Measurements from ENCODE around the gene EXOG.

Gene EXOG, protein sequence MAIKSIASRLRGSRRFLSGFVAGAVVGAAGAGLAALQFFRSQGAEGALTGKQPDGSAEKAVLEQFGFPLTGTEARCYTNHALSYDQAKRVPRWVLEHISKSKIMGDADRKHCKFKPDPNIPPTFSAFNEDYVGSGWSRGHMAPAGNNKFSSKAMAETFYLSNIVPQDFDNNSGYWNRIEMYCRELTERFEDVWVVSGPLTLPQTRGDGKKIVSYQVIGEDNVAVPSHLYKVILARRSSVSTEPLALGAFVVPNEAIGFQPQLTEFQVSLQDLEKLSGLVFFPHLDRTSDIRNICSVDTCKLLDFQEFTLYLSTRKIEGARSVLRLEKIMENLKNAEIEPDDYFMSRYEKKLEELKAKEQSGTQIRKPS

DNA sequence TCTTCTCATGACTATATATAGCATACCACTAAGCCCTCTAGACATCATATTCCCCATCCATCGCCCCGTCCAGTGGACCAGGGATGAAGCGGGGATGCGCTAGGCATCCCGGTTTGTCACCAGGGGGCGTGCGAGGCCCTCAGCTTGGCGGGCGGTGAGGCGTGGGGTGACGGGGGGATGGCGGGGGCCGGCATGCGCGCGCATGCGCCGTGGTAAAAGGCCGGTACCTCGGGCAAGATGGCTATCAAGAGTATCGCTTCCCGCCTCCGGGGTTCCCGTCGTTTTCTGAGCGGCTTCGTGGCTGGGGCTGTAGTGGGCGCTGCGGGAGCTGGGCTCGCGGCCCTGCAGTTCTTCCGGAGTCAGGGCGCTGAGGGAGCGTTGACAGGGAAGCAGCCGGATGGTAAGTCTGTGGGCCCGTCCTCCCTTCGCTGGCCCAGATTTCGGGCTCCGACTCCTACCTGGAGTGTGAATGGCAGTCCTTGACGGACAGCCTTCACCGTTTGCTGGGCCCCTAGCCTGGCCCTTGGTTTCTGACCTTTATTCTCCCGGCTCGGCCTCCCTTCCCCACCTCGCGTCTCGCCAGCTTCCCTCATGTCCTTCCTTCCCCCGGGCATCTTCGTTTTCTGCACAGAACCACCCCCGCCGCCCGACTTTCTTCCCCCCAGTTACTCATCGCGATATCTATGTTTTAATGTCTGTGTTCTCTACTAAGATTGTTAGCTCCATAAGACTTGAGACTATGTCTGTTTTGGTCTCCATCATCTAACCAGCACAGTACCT, at the start of gene EXOG:
Gene EXOG (plus strand): TSS at position 210 of the 780 bp plus-strand sequence. CDS start 28 bp downstream, at position 238.
- peak; percentile 95 for DNase-seq

GRCh38 chr3:38446812-38447211, 49.3 kb upstream of the EXOG start:
- DNase-seq: no peak

DNA sequence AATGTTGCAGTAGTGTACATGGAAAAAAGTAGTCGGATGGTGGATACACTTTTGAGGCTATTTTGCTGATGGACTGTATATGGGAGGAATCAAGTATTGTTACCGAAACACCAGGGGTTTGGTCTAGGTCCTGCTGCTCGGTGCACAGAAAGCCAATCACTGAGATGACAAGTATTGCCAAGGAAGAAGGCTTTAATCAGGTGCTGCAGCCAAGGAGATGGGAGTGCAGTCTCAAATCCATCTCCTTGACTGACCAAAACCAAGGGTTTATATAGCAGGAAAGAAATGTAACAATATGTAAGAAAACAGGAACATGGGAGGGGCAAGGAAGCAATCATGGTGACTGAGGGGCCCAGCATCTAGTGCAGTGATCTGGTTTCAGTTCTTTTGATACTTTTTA, 45.3 kb upstream of the EXOG start:
- DNase-seq: no peak

GRCh38 chr3:38453075-38453912, 42.8 kb upstream of the EXOG start, which contains the start of gene ACVR2B:
ACVR2B (plus strand) TSS chr3:38453890; CDS start chr3:38454323, 433 bp downstream.
- DNase-seq: peak; percentile 67

DNA sequence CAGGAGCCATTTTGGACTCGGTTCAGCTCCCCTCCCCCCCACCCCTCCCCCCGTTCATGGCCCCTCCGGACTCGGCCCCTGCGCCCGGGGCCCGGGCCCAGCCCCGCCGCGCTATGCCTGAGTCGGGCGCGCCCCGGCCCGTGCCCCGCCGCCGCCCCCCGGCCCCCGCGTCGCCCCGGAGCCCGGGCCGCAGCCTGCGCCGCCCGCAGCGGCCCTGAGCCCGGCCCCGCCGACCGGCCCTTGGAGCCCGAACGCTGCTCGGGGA, 42.3 kb upstream of the EXOG start:
- DNase-seq: no peak

DNA sequence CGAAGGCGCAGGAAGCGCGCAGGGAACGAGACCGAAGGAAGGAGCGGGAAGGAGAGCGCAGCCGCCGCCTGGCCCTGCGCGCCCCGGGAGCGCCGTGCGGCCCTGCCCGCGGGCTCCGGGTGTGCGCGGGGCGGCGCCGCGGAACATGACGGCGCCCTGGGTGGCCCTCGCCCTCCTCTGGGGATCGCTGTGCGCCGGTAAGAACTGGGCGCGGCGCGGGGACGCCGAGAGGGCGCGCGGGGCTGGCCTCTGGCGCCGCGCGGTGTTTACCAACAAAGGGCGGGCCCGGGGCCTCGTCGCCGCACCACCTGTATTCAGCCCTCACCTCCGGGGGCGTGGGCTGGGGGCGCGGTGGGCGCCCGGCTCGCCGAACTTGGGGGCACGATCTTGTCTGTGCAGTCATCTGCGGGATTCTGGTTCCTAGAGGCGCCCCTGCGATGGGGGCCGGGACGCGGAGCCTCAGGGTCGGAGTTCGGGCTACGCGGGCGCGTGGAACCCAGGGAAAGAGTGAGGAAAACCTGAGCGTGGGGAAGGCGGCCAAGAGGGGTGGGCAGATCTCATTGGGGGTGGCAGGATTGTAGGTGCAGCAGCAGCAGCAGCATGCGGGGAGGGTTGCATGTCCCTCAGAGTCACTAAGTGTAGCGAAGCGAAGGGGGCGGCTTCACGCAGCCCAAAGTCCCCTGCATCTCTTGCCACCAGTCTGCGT, 41.8 kb upstream of the EXOG start:
- peak; percentile 57 for DNase-seq

DNA sequence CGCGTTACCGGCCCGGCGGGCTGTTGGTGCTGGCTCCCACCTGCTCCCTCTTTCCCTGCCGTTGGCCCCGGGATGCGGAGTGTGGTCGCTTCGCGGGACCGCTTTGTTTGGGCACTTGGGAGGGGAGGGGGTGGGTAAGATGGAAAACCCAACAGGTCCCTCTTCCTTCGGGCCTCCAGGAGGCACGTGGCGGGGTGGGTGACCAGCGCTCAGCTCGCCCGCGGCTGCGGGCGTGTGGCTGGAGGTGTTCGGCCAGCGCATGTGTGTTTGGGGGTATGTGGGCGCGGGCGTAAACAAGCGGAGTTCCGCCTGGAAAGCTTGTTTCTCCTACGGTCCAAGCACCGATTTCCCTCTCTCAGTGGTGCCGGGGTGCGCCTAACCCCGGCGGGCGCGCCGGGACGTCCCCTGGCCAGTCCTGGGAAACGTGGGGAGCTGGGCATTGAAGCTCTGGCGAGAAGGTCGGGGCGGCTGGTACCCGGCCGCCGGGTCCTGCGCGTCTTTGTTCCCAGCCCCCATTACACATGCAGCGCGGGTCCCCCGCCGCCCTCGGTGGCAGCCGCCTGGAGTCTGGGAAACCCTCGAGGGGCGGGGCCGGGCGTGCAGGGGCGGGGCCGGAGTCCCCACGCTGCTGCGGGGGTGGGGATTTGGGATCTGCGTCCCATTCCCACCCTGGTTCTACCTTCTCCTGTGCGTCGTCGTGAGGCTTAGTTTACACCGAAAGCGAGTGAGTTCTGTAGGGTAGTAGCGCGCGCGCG, 41.1 kb upstream of the EXOG start:
- peak; percentile 45 for DNase-seq

DNA sequence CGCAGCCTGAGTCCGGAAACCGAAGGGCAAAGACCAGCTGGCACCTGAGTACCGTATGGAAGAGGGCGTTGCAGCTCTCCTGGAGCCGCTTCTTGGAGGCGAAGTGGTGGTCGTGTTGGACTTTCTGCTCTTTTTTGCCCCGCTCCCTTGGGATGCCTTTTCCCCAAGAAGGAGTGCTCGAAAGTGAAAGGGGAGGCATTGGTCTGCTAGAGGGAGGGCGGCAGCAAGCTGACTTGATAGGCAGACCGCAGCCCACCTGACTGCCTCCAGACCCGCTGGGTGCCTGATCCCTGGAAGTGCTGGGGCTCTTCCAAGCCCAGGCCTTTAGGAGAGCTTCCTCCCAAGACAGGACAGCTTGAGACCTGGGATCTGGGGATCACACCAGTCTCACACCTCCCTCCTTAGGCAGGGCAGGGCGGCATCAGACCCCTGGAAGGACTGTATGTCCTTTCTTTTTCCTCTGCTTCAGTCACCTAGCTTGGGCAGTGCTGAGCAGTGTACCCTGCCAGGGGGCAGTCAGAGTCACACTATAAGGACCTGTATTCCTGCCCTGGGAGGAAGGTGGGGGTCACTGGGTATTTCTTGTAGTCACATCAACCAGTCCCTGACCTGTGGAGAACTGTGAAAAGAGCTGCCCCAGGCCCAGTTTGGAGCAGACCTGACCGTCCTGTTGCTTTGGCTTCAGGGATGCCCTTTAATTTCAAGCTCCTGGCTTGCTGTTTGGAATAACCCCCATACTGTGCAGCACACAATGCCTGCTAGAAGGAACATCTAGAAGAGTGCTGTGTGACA, 40.3 kb upstream of the EXOG start:
- no peak for DNase-seq

DNA sequence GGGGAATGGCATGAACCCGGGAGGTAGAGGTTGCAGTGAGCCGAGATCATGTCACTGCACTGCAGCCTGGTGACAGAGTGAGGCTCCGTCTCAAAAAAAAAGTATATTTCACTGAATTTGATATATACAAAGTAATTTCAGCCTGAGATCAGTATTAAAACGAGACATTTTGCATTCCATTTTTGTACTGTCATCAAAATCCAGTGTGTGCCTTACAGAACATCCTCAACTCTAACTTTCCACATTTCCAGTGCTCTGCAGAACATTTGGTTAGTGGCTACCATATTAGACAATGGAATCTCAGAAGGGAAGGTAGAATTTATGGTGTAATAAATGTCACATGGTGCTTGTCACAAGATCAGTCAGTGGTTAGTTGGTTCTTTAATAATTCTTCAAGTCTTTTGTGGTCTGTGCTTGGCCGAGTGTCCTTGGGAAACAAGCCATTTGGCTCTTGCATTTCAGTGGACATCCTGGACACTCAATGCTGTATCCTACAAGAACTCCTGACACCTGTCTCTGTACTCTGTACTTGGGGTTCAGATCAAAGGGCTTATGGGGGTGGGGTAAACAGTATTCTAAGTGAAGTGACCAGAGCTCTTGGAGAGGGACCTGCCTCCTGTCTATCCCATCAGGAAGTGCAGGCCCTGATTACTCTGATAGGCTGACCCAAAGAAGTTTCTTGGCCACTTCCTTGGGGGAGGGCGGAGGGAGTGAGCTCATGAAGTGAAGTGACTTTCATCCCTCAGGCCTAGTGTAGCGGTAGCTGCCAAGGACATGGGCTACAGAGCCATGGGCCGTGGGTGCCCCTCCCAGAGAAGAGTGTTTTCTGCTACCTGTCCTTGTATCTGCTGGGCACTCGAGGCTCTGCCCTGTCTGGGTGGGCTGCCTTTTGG, 38.8 kb upstream of the EXOG start:
- DNase-seq: no peak

DNA sequence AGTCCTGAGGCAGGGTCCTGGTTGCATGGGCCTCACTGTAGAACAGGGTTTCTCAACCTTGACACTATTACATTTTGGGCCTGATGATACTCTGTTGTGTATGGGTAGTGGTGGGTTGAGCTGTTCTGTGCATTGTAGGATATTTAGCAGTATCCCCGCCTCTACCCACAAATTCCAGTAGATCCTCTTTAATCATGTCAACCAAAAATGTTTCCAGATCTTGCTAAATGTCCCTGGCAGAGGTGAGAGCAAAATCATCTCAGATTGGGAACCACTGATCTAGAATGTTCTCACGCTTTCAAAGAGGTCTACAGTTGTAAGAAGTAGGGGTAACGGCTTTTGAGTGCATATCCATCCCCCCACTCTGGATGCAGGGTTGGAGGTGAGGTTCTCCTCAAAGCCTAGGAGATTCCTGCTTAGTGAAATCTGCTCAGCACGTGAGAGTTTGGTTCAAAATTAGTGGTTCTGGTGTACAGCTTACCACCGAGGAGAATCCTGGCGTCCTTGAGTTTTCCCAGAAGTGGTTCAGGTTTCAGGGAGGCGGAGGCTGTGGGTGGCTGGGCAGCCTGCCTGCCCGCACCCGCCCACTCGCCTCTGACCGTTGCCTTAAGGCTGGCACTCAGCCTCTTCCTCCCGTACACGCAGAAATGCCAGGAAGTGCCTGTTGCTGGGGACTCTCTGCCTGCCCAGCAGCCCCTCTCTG, 37.2 kb upstream of the EXOG start:
- no peak for DNase-seq

GRCh38 chr3:38459499-38460048, 36.6 kb upstream of the EXOG start:
- DNase-seq: no peak

DNA sequence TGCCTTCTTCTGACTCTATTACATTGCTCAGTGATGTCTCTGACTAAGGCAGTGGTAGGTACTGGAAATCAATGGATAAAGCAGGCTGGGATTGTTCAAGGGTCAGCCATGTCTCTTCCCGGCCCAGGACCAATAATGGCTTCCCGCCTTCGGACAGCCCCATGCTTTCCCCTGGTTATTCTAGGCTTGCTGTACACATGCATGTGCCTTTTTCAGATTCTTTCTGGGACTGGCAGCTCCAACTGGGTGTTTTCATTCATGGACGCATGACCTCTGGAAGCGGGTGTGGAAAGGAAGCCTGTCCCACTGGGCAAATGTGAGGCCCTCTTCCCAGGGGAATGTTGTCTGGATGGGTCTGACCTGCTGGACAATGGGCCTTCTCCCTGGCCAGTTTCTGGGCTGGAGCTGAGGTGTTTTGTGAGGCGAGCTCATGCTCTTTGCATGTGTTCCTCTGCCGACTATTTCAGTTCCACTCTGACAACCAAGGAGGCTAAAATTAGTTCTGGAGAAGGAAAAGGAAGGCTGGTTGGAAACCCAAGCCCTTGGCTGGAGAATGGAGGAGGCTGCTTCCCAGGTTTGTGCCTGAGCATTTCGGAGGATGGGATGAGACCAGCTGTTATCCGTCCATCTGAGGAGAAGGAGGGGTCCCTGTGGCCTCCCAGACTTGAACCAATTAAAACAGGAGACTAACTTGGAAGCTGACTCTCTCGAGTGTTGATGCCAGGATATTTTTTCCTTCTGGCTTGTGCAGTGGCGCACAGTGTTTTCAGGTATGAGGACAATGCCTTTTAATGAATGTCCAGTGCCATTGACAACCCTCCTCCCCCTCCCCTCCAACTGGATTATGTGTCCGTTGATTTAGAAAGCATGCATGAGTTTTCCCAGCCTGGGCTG, 35.5 kb upstream of the EXOG start:
- no peak for DNase-seq

DNA sequence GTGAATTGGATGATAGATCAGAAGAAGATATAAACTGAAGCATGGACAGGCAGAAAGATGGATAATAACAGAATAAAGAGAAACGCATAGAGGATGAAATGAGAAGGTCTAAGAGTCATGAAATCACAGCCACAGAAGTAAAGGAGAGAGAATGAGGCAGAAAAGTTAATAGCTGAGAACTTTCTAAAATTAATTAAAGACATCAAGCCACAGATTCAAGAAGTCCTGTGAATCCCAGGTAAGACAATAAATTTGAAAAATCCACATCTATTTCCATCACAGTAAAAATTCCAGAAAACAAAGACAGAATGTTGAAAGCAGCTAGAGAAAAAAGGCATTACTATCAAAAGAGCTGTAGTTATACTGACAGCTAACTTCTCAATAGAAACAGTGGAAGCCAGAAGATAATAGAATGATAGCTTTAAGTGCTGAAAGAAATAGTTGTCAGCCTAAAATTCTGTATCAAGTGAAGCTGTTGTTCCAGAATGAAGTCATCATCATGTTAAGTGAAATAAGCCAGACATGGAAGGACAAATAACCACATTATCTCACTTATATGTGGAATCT, 30.5 kb upstream of the EXOG start:
- DNase-seq: no peak

GRCh38 chr3:38468765-38469164, 27.4 kb upstream of the EXOG start:
- no peak for DNase-seq

DNA sequence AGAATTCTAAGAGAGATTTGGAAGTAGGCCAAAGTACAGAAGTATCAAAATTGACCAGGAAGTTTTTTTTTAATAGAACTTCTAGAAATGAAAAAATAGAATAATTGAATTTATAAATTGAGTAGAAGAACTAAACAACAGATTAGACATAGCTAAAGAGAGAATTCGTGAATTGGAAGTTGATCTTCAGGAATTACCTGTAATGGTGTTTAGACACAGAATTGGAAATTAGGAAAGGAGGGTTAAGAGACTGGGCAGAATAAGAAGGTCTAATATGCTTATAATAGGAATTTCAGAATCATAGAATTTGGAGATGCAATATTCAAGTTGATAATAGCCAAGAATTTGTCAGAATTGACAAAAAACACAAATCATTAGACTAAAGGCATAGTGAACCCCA, 26.3 kb upstream of the EXOG start:
- DNase-seq: no peak

- no peak for DNase-seq
These were observed 24.8 kb upstream of the EXOG start for GRCh38 chr3:38471260-38471857.

- no peak for DNase-seq
These were observed 23.8 kb upstream of the EXOG start for GRCh38 chr3:38472342-38472741.
